ENCODE results near the gene BRD1.

DNA sequence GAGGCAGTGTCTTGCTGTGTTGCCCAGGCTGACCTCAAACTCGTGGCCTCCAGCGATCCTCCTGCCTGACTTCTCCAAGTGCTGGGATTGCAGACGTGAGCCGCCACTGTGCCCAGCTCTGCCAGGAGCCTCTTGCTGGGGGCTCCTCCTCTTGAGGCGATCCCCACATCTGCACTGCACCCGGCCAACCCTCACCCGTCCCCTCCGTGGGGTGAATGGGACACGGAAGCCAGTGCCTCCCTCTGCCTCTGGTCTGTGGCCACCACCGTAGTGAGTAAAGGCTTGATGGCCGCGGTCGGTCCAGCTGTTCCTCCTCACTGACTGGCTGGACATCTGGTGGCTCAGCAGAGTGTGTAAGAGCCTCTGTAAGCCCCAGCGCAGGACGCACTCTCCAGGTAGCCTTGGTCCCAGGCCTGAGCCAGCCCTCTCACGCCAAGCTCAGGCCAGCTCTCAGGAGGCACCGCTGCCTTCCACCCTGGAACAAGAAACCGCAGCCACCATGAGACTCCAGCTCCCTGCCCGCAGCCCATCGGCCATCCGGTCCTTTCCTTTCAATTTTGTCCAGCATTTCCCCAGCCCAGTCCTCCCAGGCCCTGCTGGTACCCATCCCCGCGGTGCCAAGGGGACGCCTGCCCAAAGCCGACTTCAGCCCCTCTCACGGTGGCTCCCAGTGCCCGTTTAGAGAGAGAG lies 100.3 kb downstream of the BRD1 start:
- TF ChIP-seq, protein P1, sequence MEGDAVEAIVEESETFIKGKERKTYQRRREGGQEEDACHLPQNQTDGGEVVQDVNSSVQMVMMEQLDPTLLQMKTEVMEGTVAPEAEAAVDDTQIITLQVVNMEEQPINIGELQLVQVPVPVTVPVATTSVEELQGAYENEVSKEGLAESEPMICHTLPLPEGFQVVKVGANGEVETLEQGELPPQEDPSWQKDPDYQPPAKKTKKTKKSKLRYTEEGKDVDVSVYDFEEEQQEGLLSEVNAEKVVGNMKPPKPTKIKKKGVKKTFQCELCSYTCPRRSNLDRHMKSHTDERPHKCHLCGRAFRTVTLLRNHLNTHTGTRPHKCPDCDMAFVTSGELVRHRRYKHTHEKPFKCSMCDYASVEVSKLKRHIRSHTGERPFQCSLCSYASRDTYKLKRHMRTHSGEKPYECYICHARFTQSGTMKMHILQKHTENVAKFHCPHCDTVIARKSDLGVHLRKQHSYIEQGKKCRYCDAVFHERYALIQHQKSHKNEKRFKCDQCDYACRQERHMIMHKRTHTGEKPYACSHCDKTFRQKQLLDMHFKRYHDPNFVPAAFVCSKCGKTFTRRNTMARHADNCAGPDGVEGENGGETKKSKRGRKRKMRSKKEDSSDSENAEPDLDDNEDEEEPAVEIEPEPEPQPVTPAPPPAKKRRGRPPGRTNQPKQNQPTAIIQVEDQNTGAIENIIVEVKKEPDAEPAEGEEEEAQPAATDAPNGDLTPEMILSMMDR (IDR thresholded peaks at IDR 0.05; ENCODE audit: poor library complexity), result no peak
- no peak for TF ChIP-seq EZH2phosphoT487 (IDR thresholded peaks at IDR 0.05; ENCODE audit: low read depth, severe bottlenecking, unreplicated experiment)
